GM23338 (cell line): ENCODE results near the gene CATSPERZ. TPM values are rescaled to one million over a fixed set of nuclear protein-coding genes. Genes with fewer than 3 reads are reported as not detected.

Experiments
- CTCF ChIP-seq, 2 experiments: fragments of 200-600 bp in 1 of 2; sonication (generic) in 1 of 2; conservative IDR thresholded peaks; 2 replicates each; pipeline versions ENCODE4 v1.5.1 to v1.6.1; 2016 to 2017; ENCODE audit warnings: antibody characterized with exemption in 2 of 2, low read depth in 2 of 2, mild to moderate bottlenecking in 2 of 2, moderate library complexity in 1 of 2
- EZH2 ChIP-seq: fragments of 200-600 bp; sonication (generic); IDR thresholded peaks from one replicate; pipeline ENCODE4 v1.8.0; 2017; ENCODE audit warnings: antibody characterized with exemption, mild to moderate bottlenecking, low read depth; ENCODE audit not compliant: unreplicated experiment
- EZH2phosphoT487 ChIP-seq: fragments of 200-600 bp; sonication (generic); IDR thresholded peaks from one replicate; pipeline ENCODE4 v1.8.1; 2018; ENCODE audit warnings: antibody characterized with exemption; ENCODE audit not compliant: unreplicated experiment
- REST ChIP-seq: IDR thresholded peaks from one replicate; pipeline ENCODE4 v1.6.1; 2018; ENCODE audit warnings: antibody characterized with exemption; ENCODE audit not compliant: unreplicated experiment
- ZNF462 ChIP-seq: fragments of 250-450 bp; sonication (Bioruptor Pico); IDR thresholded peaks from 2 replicates; pipeline ENCODE4 v1.5.0; 2020; ENCODE audit warnings: mild to moderate bottlenecking, moderate library complexity
- polyA plus RNA-seq: library from polyadenylated mRNA; unstranded; fragments of >200 nt; fragmentation: Nextera tagmentation; extraction: Ambion mirVana; gene quantifications from 2 replicates; pipeline ENCODE4 v1.2.1, GENCODE V29; 2016
- total RNA-seq: library from RNA; depleted of rRNA; stranded (reverse); fragments of >200 nt; shearing (Covaris generic); gene quantifications from 2 replicates; pipeline ENCODE4 v1.2.3, GENCODE V29; 2014

Gene CATSPERZ
- total and polyA plus RNA-seq, 2 experiments from 2014 or later = 0.99 TPM; not detected in 1

GRCh38 chr11:64275031-64275800 is 24.9 kb upstream of the CATSPERZ start (continued):
- TF ChIP-seq ZNF462 (CRISPR knock-in tag) (no peak), REST (no peak), EZH2 (no peak), CTCF (conservative IDR thresholded peaks at IDR 0.05; ENCODE audit: low read depth in 2 of 2) (no peak), EZH2phosphoT487 (no peak)
